Left renal pelvis (tissue), 4 donors: ENCODE data around the gene DCHS1. TPM values are rescaled to one million over a fixed set of nuclear protein-coding genes. Genes with fewer than 3 reads are reported as not detected.
"Not testable (repeated sequence)": the region's sequence is repeated elsewhere in the genome, so short reads cannot be mapped to it uniquely, and the experiment has no call there.

Experiments used
- DNase-seq, 4 donors: peaks; one replicate each; pipeline ENCODE4 v3.0.0-alpha.2; 2013; ENCODE audit warnings: low read depth in 4 of 4, low spot score in 3 of 4
- polyA plus RNA-seq, 4 donors: library from polyadenylated mRNA; unstranded; fragments of 120-200 nt; gene quantifications; one replicate each; pipeline ENCODE4 v1.2.1, GENCODE V29; 2013; ENCODE audit not compliant: insufficient read length in 4 of 4

Gene DCHS1
- polyA plus RNA-seq, result 10 to 100 TPM; 30.3 to 79.9 (median 36.9) TPM

- DNase-seq, result peak in 1 of 4 donors; percentile 18
Observed at GRCh38 chr11:6655790-6656583, at the start of gene DCHS1. DCHS1 (minus strand) TSS chr11:6655809; CDS start chr11:6641613, 14,196 bp downstream.

GRCh38 chr11:6703247-6704063 lies 47.8 kb upstream of the DCHS1 start:
- DNase-seq, result no peak

- DNase-seq, result not testable (repeated sequence)
Observed at GRCh38 chr11:6701955-6702354, 46.3 kb upstream of the DCHS1 start.

GRCh38 chr11:6695377-6695776 lies 39.8 kb upstream of the DCHS1 start:
- DNase-seq, result no peak

- no peak for DNase-seq
Observed at GRCh38 chr11:6694229-6694535, 38.6 kb upstream of the DCHS1 start.

- DNase-seq, result no peak
Observed at GRCh38 chr11:6693342-6694228, 38.0 kb upstream of the DCHS1 start.

- DNase-seq, result no peak
Observed at GRCh38 chr11:6692128-6692527, 36.5 kb upstream of the DCHS1 start.

GRCh38 chr11:6690431-6691132 lies 35.0 kb upstream of the DCHS1 start:
- not testable (repeated sequence) for DNase-seq

- DNase-seq, result no peak
Observed at GRCh38 chr11:6687876-6688275, 32.3 kb upstream of the DCHS1 start.

- DNase-seq, result no peak
Observed at GRCh38 chr11:6686006-6686405, 30.4 kb upstream of the DCHS1 start.

GRCh38 chr11:6684068-6684467 lies 28.5 kb upstream of the DCHS1 start:
- not testable (repeated sequence) for DNase-seq

GRCh38 chr11:6682936-6683861 lies 27.6 kb upstream of the DCHS1 start, which contains the start of gene MRPL17:
MRPL17 (minus strand) TSS chr11:6683340; CDS start chr11:6683296, 44 bp downstream.
- peak; percentile 98 to 99 (median 99) for DNase-seq

GRCh38 chr11:6682591-6682935 lies 27.0 kb upstream of the DCHS1 start:
- no peak for DNase-seq

- DNase-seq, result no peak
Observed at GRCh38 chr11:6681949-6682348, 26.3 kb upstream of the DCHS1 start.

GRCh38 chr11:6681505-6681904 lies 25.9 kb upstream of the DCHS1 start:
- no peak for DNase-seq

- DNase-seq, result no peak
Observed at GRCh38 chr11:6677018-6677417, 21.4 kb upstream of the DCHS1 start.

GRCh38 chr11:6674862-6675261 lies 19.3 kb upstream of the DCHS1 start:
- DNase-seq, result no peak

GRCh38 chr11:6674219-6674597 lies 18.6 kb upstream of the DCHS1 start:
- DNase-seq, result no peak

- no peak for DNase-seq
Observed at GRCh38 chr11:6673523-6674218, 18.1 kb upstream of the DCHS1 start.
